Subcutaneous adipose tissue (tissue), 4 donors: Measurements from ENCODE around the gene CILP. TPM values are rescaled to one million over a fixed set of nuclear protein-coding genes. Genes with fewer than 3 reads are reported as not detected.

Experiments used
- CTCF ChIP-seq: fragments of 450-650 bp; IDR thresholded peaks from one replicate; pipeline ENCODE4 v1.5.1; 2016; ENCODE audit warnings: low read depth, mild to moderate bottlenecking, control low read depth, antibody characterized with exemption, moderate library complexity
- total RNA-seq, 4 donors: library from RNA; depleted of rRNA; stranded (reverse); fragments of >200 nt; gene quantifications; one replicate each; pipeline ENCODE4 v1.1.0, GENCODE V29; 2016

CILP gene, protein sequence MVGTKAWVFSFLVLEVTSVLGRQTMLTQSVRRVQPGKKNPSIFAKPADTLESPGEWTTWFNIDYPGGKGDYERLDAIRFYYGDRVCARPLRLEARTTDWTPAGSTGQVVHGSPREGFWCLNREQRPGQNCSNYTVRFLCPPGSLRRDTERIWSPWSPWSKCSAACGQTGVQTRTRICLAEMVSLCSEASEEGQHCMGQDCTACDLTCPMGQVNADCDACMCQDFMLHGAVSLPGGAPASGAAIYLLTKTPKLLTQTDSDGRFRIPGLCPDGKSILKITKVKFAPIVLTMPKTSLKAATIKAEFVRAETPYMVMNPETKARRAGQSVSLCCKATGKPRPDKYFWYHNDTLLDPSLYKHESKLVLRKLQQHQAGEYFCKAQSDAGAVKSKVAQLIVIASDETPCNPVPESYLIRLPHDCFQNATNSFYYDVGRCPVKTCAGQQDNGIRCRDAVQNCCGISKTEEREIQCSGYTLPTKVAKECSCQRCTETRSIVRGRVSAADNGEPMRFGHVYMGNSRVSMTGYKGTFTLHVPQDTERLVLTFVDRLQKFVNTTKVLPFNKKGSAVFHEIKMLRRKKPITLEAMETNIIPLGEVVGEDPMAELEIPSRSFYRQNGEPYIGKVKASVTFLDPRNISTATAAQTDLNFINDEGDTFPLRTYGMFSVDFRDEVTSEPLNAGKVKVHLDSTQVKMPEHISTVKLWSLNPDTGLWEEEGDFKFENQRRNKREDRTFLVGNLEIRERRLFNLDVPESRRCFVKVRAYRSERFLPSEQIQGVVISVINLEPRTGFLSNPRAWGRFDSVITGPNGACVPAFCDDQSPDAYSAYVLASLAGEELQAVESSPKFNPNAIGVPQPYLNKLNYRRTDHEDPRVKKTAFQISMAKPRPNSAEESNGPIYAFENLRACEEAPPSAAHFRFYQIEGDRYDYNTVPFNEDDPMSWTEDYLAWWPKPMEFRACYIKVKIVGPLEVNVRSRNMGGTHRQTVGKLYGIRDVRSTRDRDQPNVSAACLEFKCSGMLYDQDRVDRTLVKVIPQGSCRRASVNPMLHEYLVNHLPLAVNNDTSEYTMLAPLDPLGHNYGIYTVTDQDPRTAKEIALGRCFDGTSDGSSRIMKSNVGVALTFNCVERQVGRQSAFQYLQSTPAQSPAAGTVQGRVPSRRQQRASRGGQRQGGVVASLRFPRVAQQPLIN
- total RNA-seq = 100 to 1,000 TPM in 2 of 4 donors, 10 to 100 TPM in 2; 46.5 to 223 (median 111) TPM

DNA sequence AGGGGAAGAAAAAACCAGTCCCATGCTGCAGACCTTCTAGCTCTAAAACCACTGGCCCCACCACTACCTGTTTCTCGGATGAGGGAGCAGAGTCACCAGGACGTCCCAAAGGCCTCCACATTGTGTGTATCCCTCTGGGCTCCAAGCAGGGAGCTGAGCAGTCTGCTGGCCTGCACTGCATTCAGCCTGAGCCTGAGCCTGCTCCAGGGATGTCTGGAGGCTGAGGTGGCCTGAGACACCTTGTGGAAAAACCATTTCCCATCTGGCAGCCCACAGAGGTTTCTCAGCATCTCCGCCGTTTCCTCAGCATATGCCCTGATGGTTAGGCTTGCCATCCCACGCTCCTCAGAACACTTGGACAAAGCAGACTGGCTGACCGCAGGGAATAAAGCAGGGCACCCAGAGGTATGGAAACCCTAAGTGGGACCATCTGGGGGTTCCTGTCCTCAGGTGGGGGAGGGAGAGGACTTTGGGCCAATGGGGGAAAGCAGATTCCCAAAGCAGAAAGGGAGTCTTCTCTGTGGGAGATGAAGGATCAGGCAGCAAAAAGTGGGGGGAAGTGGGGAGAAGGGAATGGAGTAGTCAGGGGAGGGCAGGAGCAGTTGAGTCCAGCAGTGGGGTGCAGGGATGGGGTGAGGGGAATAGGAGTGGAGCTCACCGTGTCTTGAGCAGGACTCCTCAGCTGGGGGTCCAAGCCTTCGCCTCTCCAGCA, at the start of gene CILP:
CILP (minus strand) TSS at position 704 of the 712 bp plus-strand sequence. CDS start 1,718 bp downstream, outside the sequence.
- no peak for TF ChIP-seq CTCF

DNA sequence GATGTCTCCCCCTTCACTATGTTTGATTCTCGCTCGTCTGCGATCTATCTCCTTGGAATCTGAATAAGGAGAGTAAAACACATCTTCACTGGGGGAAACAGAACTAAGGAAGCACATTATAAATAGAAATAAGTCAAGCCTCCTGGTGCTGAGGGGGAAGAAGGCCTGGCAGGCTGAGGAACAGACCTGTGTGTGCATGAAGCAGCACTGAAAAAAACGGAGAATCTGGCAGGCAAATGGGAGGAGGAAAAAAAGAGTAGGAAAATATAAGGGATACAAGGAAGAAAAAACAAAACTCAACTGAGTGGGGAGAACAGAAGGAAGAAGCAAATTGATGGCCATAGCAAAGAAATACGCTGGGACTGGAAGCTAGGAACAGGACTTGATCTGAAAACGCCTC, 49.7 kb upstream of the CILP start:
- no peak for TF ChIP-seq CTCF

GRCh38 chr15:65259367-65259797, 48.1 kb upstream of the CILP start:
- TF ChIP-seq CTCF = no peak

DNA sequence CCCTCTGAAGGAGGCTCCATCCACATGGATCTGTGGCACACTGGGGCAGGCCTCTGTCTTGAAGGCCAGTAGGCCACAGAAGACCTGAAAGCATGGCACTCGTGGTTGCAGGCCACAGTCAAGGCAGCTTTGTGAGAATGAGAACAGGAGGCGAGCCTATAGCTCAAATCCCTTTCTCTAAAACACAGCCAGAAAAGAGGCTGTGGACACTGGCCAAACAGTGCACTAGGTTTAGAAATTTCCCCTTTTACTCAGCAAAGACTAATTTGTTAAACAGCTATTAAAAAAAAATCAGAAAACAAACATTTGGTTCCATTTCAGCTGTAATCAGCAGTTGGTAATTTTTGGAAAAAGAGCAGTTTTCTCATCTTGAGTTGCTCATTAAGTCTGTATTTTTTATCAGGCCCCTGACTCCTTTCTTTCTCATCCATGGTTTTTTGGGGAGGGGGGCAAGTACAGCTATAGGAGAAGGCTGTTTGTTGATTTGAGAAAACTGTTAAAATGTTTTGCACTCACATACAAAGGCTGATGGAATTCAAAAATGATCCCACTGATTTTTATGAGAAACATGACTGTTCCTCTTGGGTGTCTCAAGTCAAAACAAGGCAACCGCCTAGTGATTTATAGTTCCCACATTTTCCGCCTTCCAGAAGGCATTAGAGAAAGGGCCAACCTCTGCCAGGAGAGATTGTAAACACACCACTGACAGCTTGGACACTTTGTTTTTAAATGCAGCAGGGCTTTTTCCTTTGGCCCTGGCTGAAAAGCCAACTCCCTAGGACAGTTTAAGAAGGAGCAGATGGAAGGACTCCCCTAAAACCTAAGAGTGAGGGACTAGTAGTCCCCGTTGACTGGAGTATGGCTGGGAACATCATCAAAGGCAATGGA, 47.3 kb upstream of the CILP start:
- TF ChIP-seq CTCF = no peak

- TF ChIP-seq CTCF = no peak
Observed at GRCh38 chr15:65255486-65256140, 44.3 kb upstream of the CILP start.

GRCh38 chr15:65254758-65255157, 43.5 kb upstream of the CILP start:
- no peak for TF ChIP-seq CTCF
